ENCODE results near the gene GNPDA1. TPM values are rescaled to one million over a fixed set of nuclear protein-coding genes. Genes with fewer than 3 reads are reported as not detected.

GNPDA1 gene
- total and polyA plus RNA-seq, 7 experiments from 2014 or later, result 13.3 to 60.4 (median 28.5) TPM

DNA sequence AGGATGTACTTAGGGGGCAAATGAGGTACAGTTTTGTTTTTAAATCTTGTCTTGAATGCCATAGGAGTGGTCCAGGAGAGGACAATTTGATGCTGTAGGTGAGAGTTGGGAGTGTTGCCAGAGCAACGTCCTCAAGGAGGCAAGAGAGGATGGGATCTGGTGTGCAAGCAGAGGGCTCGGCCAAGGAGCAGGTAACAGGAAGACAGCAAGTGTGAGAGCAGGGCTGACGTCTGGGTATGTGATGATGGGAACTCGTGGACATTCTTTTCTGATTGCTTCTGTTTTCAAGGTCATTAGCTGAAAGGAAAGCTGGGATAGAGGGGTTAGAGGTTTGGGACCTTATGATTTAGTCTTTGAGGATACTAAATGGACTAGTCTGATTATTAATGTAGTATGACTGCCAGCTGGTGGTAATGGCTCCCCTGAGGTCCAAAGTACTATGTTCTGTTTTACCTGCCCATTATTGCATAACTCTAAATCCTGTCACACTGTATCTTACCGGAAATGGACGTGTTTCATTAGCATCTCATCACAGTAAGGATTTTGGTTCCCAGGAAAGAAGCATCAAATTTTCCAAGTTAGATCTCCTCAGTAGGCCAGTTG, 15.4 kb downstream of the GNPDA1 start:
- Mint-ChIP-seq H3K9me3 (no peaks in the 10 kb centered on the region), H3K4me3 (no peak overlapping the region), H3K4me1 (peaks cover under 1 to 24% (median 14%) of the 10 kb centered on the region in 7 donors), H3K27ac (peak overlapping the region in 3 of 9 donors; percentile 0 to 36 (median 4)), H3K36me3 (peaks cover 0 to 52% (median 24%) of the 10 kb centered on the region in 5 donors), H3K27me3 (no peaks in the 10 kb centered on the region)
- Histone ChIP-seq H3K27me3 (ENCODE audit: control insufficient read depth in 2 of 2, insufficient read depth in 2 of 2, low read length in 2 of 2) (no peaks in the 10 kb centered on the region), H3K27ac (ENCODE audit: low read depth, low read length) (no peak overlapping the region), H3K36me3 (ENCODE audit: control insufficient read depth in 2 of 3, insufficient read depth in 3 of 3, low read length in 3 of 3) (peaks cover 6 to 18% (median 6%) of the 10 kb centered on the region in 3 experiments), H3K4me3 (ENCODE audit: low read length) (no peak overlapping the region), H3K4me1 (ENCODE audit: control insufficient read depth in 2 of 2, insufficient read depth in 2 of 2, low read length in 2 of 2) (no peaks in the 10 kb centered on the region), H3K9me3 (ENCODE audit: control insufficient read depth in 2 of 3, low read length in 3 of 3) (no peaks in the 10 kb centered on the region)
- intact Hi-C loops (cut with micrococcal nuclease), result no loop called here
- POLR2A ChIA-PET, result no interaction called here
- CTCF ChIA-PET, result interaction anchor here (1.5 to 10.6 kb wide), 2 partner anchors 28 to 148 kb away, joined by 3 to 117 read pairs; partner anchors contain the start of gene RNF14
- no peak for DNase-seq
- ATAC-seq, result no peak

DNA sequence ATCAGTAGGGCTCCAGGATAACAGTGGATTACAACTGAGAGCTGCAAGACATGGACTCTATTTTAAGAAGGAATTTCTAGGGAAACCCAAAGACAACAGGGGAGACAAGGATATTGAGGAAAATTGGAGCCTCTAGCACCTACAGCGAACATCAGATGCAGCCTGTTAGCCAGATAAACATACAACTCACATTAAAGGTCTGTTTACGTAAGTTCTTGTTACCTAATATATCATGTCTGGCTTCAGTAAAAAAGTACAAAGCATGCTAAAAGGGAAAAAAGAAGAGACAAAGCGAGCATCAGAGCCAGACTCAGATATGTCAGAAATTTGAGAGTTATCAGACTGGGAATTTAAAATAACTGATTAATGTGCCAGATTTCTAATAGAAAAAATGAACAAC, 17.2 kb downstream of the GNPDA1 start:
- CTCF ChIA-PET, result interaction anchor here (0.9 to 10.6 kb wide), 4 partner anchors 16 to 150 kb away, joined by 3 to 117 read pairs (median 10); no protein-coding TSS in a partner anchor
- Mint-ChIP-seq H3K36me3 (peaks cover 0 to 38% (median 24%) of the 10 kb centered on the region in 5 donors), H3K4me3 (no peak overlapping the region), H3K9me3 (no peaks in the 10 kb centered on the region), H3K4me1 (peaks cover 4 to 21% (median 12%) of the 10 kb centered on the region in 7 donors), H3K27ac (no peak overlapping the region), H3K27me3 (no peaks in the 10 kb centered on the region)
- no peak overlapping the region for H3K27ac ChIP-seq (ENCODE audit: low read depth, low read length)
- H3K9me3 ChIP-seq (ENCODE audit: control insufficient read depth in 2 of 3, low read length in 3 of 3), result no peaks in the 10 kb centered on the region
- ATAC-seq, result no peak
- intact Hi-C loops (cut with micrococcal nuclease), result no loop called here
- POLR2A ChIA-PET, result interaction anchor here (0.6 to 1.2 kb wide), 3 partner anchors 159 to 868 kb away, joined by 3 to 4 read pairs (median 3); no protein-coding TSS in a partner anchor
- H3K36me3 ChIP-seq (ENCODE audit: control insufficient read depth in 2 of 3, insufficient read depth in 3 of 3, low read length in 3 of 3), result peaks cover 6 to 8% (median 6%) of the 10 kb centered on the region in 3 experiments
- DNase-seq, result no peak
- H3K27me3 ChIP-seq (ENCODE audit: control insufficient read depth in 2 of 2, insufficient read depth in 2 of 2, low read length in 2 of 2), result no peaks in the 10 kb centered on the region
- H3K4me3 ChIP-seq (ENCODE audit: low read length), result no peak overlapping the region
- H3K4me1 ChIP-seq (ENCODE audit: control insufficient read depth in 2 of 2, insufficient read depth in 2 of 2, low read length in 2 of 2), result no peaks in the 10 kb centered on the region

DNA sequence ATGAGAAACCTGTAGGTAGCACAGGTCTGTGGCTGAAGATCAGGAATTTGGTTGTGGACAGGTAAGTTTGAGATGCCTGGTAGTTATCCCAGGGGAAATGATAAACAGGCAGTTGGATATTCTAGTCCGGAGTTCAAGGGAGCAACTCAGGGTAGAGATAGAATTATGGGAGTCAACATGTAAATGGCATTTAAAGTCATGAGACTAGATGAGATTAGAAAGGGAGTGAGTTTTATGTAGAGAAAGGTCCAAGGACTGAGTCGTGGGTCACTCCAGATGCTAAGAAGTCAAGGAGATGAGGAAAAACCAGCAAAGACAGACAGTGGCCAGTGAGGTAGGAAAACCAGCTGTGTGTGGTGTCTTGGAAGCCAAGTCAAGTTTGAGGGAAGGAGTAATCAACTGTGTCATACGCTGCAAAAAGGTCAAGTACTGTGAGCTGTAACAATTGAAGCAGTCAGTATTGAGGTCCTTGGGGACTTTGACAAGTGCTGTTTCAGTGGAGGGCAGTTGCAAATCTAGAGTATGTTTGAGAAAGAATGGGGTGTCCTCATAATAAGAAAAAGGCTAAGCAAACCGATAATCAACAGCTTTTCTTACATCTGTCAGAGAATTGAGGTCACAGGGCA, 18.2 kb downstream of the GNPDA1 start:
- H3K36me3 Mint-ChIP-seq, result peaks cover 0 to 33% (median 22%) of the 10 kb centered on the region in 5 donors

DNA sequence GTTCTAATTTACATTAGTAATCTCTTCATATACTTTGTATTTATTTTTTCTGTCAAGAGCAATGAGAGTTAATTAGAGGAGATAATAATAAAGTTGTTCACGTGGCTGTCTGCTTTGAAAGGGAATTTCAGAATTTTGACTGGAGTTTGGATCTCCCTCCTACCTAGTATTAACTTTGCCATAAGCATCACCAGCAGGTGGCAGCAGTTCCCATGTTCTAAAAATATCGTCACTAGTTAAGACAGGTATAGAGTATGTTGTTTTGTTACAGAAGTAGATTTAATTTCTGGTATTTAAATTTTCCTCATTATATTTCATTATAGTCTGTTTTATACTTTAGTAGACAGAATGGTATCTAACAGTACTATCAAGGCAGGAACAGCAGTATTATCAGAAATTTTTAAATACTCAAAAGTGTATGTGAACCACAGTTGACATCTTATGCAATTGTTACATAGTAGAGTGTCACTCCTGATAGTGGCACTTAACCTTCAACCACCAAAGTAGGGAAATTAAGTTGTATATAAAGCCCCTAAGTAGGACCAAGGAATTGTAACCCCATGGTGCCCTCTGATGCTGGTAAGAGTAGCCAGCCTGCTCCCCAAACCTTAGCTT, 20.4 kb downstream of the GNPDA1 start:
- Mint-ChIP-seq H3K27ac (peak overlapping the region in 2 of 9 donors; percentile 52 to 71), H3K9me3 (no peaks in the 10 kb centered on the region), H3K36me3 (peaks cover 0 to 33% (median 20%) of the 10 kb centered on the region in 5 donors), H3K4me1 (peaks cover 4 to 18% (median 7%) of the 10 kb centered on the region in 7 donors), H3K4me3 (no peak overlapping the region), H3K27me3 (no peaks in the 10 kb centered on the region)
- Histone ChIP-seq H3K9me3 (ENCODE audit: control insufficient read depth in 2 of 3, low read length in 3 of 3) (no peaks in the 10 kb centered on the region), H3K36me3 (ENCODE audit: control insufficient read depth in 2 of 3, insufficient read depth in 3 of 3, low read length in 3 of 3) (peaks cover 6 to 11% (median 9%) of the 10 kb centered on the region in 3 experiments), H3K27ac (ENCODE audit: low read depth, low read length) (no peak overlapping the region), H3K27me3 (ENCODE audit: control insufficient read depth in 2 of 2, insufficient read depth in 2 of 2, low read length in 2 of 2) (no peaks in the 10 kb centered on the region), H3K4me3 (ENCODE audit: low read length) (no peak overlapping the region), H3K4me1 (ENCODE audit: control insufficient read depth in 2 of 2, insufficient read depth in 2 of 2, low read length in 2 of 2) (no peaks in the 10 kb centered on the region)
- ChIA-PET CTCF (interaction anchor here (0.6 to 10.6 kb wide), 16 partner anchors 15 to 430 kb away, joined by 3 to 117 read pairs (median 4); partner anchors contain the start of gene GNPDA1), POLR2A (interaction anchor here (0.5 to 1.7 kb wide), 5 partner anchors 23 to 122 kb away, joined by 3 to 5 read pairs (median 3); no protein-coding TSS in a partner anchor)
- intact Hi-C loops (cut with micrococcal nuclease), result loop anchor here (1.0 to 5.0 kb wide), 8 partner anchors 23 to 707 kb away; no protein-coding TSS in a partner anchor
- ATAC-seq, result peak; percentile 88
- peak; percentile 49 to 77 (median 69) for DNase-seq

More for the DNA sequence above, 18.2 kb downstream of the GNPDA1 start:
- Histone ChIP-seq H3K36me3 (ENCODE audit: control insufficient read depth in 2 of 3, insufficient read depth in 3 of 3, low read length in 3 of 3) (peaks cover 4 to 6% (median 6%) of the 10 kb centered on the region in 3 experiments), H3K9me3 (ENCODE audit: control insufficient read depth in 2 of 3, low read length in 3 of 3) (no peaks in the 10 kb centered on the region), H3K4me3 (ENCODE audit: low read length) (no peak overlapping the region), H3K4me1 (ENCODE audit: control insufficient read depth in 2 of 2, insufficient read depth in 2 of 2, low read length in 2 of 2) (no peaks in the 10 kb centered on the region), H3K27me3 (ENCODE audit: control insufficient read depth in 2 of 2, insufficient read depth in 2 of 2, low read length in 2 of 2) (no peaks in the 10 kb centered on the region), H3K27ac (ENCODE audit: low read depth, low read length) (no peak overlapping the region)
- Mint-ChIP-seq H3K4me1 (peaks cover 4 to 21% (median 7%) of the 10 kb centered on the region in 7 donors), H3K27ac (peak overlapping the region in 1 of 9 donors; percentile 24), H3K27me3 (no peaks in the 10 kb centered on the region), H3K9me3 (no peaks in the 10 kb centered on the region), H3K4me3 (no peak overlapping the region)
- POLR2A ChIA-PET, result interaction anchor here (0.5 to 0.6 kb wide), 2 partner anchors 109 to 299 kb away, joined by 3 to 4 read pairs; no protein-coding TSS in a partner anchor
- DNase-seq (no peak), ATAC-seq (no peak)
- CTCF ChIA-PET, result interaction anchor here (0.6 to 10.6 kb wide), 5 partner anchors 17 to 703 kb away, joined by 3 to 117 read pairs (median 4); no protein-coding TSS in a partner anchor
- intact Hi-C loops (cut with micrococcal nuclease), result loop anchor here (5.0 kb wide), 2 partner anchors 553 to 703 kb away; no protein-coding TSS in a partner anchor

DNA sequence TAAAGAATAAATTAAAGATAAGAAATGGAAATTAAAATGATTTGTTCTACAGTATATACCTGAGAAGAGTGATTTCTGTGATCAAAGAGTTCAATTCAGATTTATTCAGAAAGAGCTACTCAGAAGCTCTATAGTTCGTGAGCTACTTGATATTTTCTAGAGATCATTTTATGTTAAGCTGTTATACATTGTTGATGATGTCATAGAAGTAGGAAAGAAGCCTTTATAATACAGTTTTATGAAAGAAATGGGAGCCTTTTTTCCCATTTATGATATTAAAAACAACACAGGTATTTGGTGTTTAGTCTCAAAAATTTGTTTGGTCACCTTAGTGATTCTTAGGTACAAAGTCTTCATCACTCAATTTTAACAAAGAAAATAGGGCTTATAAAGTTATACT, 23.1 kb downstream of the GNPDA1 start:
- Histone ChIP-seq H3K36me3 (ENCODE audit: control insufficient read depth in 2 of 3, insufficient read depth in 3 of 3, low read length in 3 of 3) (peaks cover 10 to 32% (median 14%) of the 10 kb centered on the region in 3 experiments), H3K27me3 (ENCODE audit: control insufficient read depth in 2 of 2, insufficient read depth in 2 of 2, low read length in 2 of 2) (no peaks in the 10 kb centered on the region), H3K4me1 (ENCODE audit: control insufficient read depth in 2 of 2, insufficient read depth in 2 of 2, low read length in 2 of 2) (no peaks in the 10 kb centered on the region), H3K4me3 (ENCODE audit: low read length) (no peak overlapping the region), H3K9me3 (ENCODE audit: control insufficient read depth in 2 of 3, low read length in 3 of 3) (no peaks in the 10 kb centered on the region), H3K27ac (ENCODE audit: low read depth, low read length) (no peak overlapping the region)
- ChIA-PET POLR2A (interaction anchor here (0.7 to 2.7 kb wide), 5 partner anchors 20 to 36 kb away, joined by 4 to 8 read pairs (median 5); partner anchors contain the start of gene RNF14), CTCF (interaction anchor here (0.6 to 10.6 kb wide), 19 partner anchors 14 to 296 kb away, joined by 3 to 117 read pairs (median 6); partner anchors contain the start of genes GNPDA1 and RNF14)
- Mint-ChIP-seq H3K9me3 (no peaks in the 10 kb centered on the region), H3K36me3 (peaks cover 6 to 42% (median 21%) of the 10 kb centered on the region in 5 donors), H3K27ac (no peak overlapping the region), H3K27me3 (no peaks in the 10 kb centered on the region), H3K4me1 (peaks cover 2 to 15% (median 5%) of the 10 kb centered on the region in 7 donors), H3K4me3 (no peak overlapping the region)
- intact Hi-C loops (cut with micrococcal nuclease), result loop anchor here (5.0 kb wide), 2 partner anchors 558 to 708 kb away; no protein-coding TSS in a partner anchor
- ATAC-seq (no peak), DNase-seq (no peak)

DNA sequence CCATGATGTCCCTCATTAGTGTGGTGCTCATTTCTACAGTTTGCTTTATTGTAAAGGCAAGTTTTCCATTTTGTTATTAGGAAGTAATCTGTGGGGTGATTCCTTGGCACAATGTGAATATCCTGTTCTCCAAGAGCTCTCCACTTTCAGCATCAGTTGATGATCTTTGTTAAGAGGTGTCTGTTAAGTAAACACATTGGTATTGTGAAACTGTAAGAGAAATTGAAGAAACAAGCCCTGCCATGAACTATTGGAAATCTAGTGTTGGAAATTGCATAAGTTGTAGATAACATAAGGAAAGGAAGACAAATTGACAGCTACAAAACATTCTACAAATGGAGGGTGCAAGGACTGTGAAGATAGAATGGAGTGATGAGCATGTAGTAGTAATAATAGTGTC, 26.8 kb downstream of the GNPDA1 start:
- ATAC-seq (no peak), DNase-seq (no peak)
- Histone ChIP-seq H3K4me3 (ENCODE audit: low read length) (no peak overlapping the region), H3K4me1 (ENCODE audit: control insufficient read depth in 2 of 2, insufficient read depth in 2 of 2, low read length in 2 of 2) (no peaks in the 10 kb centered on the region), H3K36me3 (ENCODE audit: control insufficient read depth in 2 of 3, insufficient read depth in 3 of 3, low read length in 3 of 3) (peaks cover 8 to 57% (median 32%) of the 10 kb centered on the region in 3 experiments), H3K27ac (ENCODE audit: low read depth, low read length) (no peak overlapping the region), H3K9me3 (ENCODE audit: control insufficient read depth in 2 of 3, low read length in 3 of 3) (no peaks in the 10 kb centered on the region), H3K27me3 (ENCODE audit: control insufficient read depth in 2 of 2, insufficient read depth in 2 of 2, low read length in 2 of 2) (no peaks in the 10 kb centered on the region)
- Mint-ChIP-seq H3K27ac (peak overlapping the region in 1 of 9 donors; percentile 7), H3K9me3 (no peaks in the 10 kb centered on the region), H3K4me3 (no peak overlapping the region), H3K36me3 (peaks cover 6 to 39% (median 11%) of the 10 kb centered on the region in 5 donors), H3K27me3 (no peaks in the 10 kb centered on the region), H3K4me1 (no peaks in the 10 kb centered on the region)
- ChIA-PET CTCF (interaction anchor here (0.6 to 1.2 kb wide), 4 partner anchors 10 to 418 kb away, joined by 3 to 4 read pairs (median 3); no protein-coding TSS in a partner anchor), POLR2A (interaction anchor here (0.8 to 1.2 kb wide), 2 partner anchors 17 to 27 kb away, joined by 3 to 6 read pairs; partner anchors contain the start of genes GNPDA1 and RNF14)
- intact Hi-C loops (cut with micrococcal nuclease), result no loop called here

All from naive thymus-derived CD4-positive, alpha-beta T cell (primary cell).